Parathyroid adenoma (tissue), 2 donors: ENCODE results near the gene CFAP46.

Experiments
- H2AFZ ChIP-seq: fragments of 300-600 bp; sonication (generic); one replicate; pipeline ENCODE4 v1.7.0; 2017; ENCODE audit warnings: antibody characterized with exemption, mild to moderate bottlenecking
- H3K27ac ChIP-seq: fragments of 300-600 bp; sonication (generic); one replicate; pipeline ENCODE4 v1.7.0; 2017
- H3K27me3 ChIP-seq: fragments of 300-600 bp; sonication (generic); one replicate; pipeline ENCODE4 v1.7.0; 2017; ENCODE audit warnings: low read length; ENCODE audit not compliant: control insufficient read depth, insufficient read depth
- H3K36me3 ChIP-seq: fragments of 300-600 bp; sonication (generic); one replicate; pipeline ENCODE4 v1.7.0; 2017; ENCODE audit warnings: low read length; ENCODE audit not compliant: control insufficient read depth, insufficient read depth
- H3K4me1 ChIP-seq: fragments of 300-600 bp; sonication (generic); one replicate; pipeline ENCODE4 v1.7.0; 2017; ENCODE audit warnings: control low read depth
- H3K4me2 ChIP-seq: fragments of 300-600 bp; sonication (generic); one replicate; pipeline ENCODE4 v1.7.0; 2017; ENCODE audit warnings: low read length
- H3K4me3 ChIP-seq: fragments of 300-600 bp; sonication (generic); one replicate; pipeline ENCODE4 v1.7.0; 2017; ENCODE audit warnings: low read depth, low read length
- H3K79me2 ChIP-seq: fragments of 300-600 bp; sonication (generic); one replicate; pipeline ENCODE4 v1.7.0; 2017; ENCODE audit warnings: control low read depth
- H3K9ac ChIP-seq: fragments of 300-600 bp; sonication (generic); one replicate; pipeline ENCODE4 v1.7.0; 2017; ENCODE audit warnings: mild to moderate bottlenecking
- H3K9me3 ChIP-seq: fragments of 300-600 bp; sonication (generic); one replicate; pipeline ENCODE4 v1.7.0; 2017; ENCODE audit warnings: low read length; ENCODE audit not compliant: control insufficient read depth
- TF ChIP-seq, protein P1 (sequence below): fragments of 300-600 bp; sonication (generic); IDR thresholded peaks from one replicate; pipeline ENCODE4 v1.7.0; 2017; ENCODE audit warnings: antibody characterized with exemption, mild to moderate bottlenecking
- donor health status: primary hyperparathyroidism.

CFAP46 gene

DNA sequence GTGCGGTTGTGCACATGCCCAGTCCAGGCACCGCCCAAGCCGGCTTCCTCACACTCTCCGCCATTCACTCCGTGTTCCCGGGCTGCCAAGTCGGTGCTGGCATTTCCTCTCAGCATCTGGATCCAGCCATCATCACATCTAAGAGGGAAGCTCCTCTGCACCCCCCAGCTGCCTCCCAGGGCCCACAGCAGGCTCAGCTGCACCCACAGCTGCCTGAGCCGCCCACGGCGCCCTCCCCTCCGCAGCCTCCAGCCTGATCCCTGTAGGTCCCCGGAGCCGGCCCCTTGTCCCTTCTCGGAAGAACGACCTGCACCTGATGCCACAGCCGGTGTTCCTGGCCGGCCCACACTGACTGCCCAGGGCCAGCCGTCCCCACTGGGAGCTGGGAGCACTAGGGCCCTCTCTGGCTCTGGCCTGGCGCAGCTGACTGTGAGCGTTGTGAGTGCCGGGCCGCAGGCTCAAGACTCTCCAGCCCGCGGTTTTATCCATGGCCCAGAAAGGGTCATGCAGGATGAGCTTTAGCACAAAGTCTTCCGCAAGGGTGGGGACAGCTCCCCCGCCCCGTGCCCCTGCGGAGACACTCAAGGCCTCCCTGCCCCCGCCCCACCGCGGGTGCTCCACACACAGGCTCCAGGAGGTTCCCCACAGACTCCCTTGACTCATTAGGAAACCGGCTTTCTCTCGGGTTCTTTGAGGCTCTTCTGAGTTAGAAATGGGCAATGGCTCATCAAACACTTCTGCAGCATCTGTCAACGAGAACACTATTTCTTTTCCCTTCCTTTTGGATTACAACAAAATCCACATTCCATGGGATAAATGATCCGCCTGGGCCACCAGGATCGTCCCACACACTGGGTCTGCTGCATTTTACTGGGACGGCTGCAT is 31.2 kb downstream of the CFAP46 start:
- Histone ChIP-seq H3K9me3 (no peaks in the 10 kb centered on the region), H3K36me3 (no peaks in the 10 kb centered on the region), H3K4me1 (no peaks in the 10 kb centered on the region), H3K4me2 (no peak overlapping the region), H2AFZ (no peak overlapping the region), H3K27me3 (no peaks in the 10 kb centered on the region), H3K9ac (no peak overlapping the region), H3K79me2 (no peaks in the 10 kb centered on the region), H3K4me3 (no peak overlapping the region), H3K27ac (no peak overlapping the region)
- TF ChIP-seq, protein P1, sequence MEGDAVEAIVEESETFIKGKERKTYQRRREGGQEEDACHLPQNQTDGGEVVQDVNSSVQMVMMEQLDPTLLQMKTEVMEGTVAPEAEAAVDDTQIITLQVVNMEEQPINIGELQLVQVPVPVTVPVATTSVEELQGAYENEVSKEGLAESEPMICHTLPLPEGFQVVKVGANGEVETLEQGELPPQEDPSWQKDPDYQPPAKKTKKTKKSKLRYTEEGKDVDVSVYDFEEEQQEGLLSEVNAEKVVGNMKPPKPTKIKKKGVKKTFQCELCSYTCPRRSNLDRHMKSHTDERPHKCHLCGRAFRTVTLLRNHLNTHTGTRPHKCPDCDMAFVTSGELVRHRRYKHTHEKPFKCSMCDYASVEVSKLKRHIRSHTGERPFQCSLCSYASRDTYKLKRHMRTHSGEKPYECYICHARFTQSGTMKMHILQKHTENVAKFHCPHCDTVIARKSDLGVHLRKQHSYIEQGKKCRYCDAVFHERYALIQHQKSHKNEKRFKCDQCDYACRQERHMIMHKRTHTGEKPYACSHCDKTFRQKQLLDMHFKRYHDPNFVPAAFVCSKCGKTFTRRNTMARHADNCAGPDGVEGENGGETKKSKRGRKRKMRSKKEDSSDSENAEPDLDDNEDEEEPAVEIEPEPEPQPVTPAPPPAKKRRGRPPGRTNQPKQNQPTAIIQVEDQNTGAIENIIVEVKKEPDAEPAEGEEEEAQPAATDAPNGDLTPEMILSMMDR: no peak

DNA sequence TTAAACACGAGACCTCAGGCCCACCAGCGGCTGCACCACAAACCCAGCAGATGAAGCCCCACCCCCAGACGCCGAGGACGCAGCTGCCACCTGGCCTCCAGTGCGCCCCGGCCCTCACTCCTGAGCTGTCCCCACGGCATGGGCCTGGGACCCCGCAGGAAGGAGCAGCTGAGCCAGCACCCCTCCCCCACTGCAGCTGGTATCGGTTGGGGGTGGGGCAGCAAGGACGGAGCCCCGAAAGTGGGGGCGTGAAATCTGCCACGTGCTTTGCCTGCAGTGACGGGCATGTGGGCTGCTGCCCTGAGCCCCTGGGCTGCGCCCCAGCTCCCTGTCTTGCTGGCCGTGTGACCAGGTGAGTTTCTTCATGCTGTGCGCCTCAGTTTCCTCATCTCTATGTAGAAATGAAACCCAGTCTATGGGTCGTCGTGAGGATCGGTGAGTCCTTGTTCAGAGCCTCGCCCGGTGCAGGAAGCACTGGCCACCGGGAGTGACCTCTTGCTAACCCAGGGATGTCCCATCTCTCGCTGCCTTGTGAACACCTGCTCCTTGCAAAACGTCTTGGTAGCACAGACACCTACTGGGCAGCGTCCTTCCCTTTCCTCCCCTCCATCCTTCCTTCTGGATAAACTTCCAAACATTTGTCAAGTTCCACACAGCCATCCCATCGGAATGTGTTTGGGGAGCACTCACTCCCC is 32.0 kb downstream of the CFAP46 start:
- Histone ChIP-seq H3K4me1 (no peaks in the 10 kb centered on the region), H3K36me3 (no peaks in the 10 kb centered on the region), H3K79me2 (no peaks in the 10 kb centered on the region), H2AFZ (no peak overlapping the region), H3K9ac (no peak overlapping the region), H3K27ac (no peak overlapping the region), H3K4me3 (no peak overlapping the region), H3K9me3 (no peaks in the 10 kb centered on the region), H3K4me2 (no peak overlapping the region), H3K27me3 (no peaks in the 10 kb centered on the region)
- TF ChIP-seq, protein P1: no peak

DNA sequence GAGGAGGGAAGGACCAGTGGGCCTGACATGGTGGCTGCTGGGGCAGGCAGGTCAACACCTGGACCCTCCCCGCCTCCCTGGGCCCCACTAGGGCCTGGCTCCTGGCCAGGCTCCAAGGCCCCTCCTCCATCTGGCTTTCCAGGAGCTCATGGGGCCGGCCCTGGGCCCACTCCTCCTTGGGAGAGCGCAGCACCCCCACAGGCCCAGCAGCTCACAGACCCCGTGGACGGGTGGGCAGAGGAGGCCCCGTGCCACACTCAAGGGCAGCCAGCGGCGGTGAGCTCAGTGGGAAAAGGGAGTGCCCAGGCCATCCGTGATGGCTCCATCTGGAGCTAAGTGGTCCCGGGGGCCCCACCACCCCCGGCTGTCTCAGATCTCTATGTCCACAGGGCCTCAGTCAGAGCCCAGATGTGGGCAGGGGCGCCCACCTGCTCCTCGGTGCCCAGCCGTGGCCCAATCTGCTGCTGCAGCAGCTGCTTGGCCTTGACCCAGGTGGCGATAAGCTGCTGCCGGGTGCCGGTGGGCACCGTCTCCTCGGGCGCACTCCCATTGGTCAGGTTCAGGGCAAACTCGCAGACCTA is 32.8 kb downstream of the CFAP46 start:
- Histone ChIP-seq H3K79me2 (no peaks in the 10 kb centered on the region), H2AFZ (no peak overlapping the region), H3K27ac (no peak overlapping the region), H3K9me3 (no peaks in the 10 kb centered on the region), H3K36me3 (no peaks in the 10 kb centered on the region), H3K4me2 (no peak overlapping the region), H3K4me3 (no peak overlapping the region), H3K4me1 (no peaks in the 10 kb centered on the region), H3K9ac (no peak overlapping the region), H3K27me3 (no peaks in the 10 kb centered on the region)
- TF ChIP-seq, protein P1: no peak

DNA sequence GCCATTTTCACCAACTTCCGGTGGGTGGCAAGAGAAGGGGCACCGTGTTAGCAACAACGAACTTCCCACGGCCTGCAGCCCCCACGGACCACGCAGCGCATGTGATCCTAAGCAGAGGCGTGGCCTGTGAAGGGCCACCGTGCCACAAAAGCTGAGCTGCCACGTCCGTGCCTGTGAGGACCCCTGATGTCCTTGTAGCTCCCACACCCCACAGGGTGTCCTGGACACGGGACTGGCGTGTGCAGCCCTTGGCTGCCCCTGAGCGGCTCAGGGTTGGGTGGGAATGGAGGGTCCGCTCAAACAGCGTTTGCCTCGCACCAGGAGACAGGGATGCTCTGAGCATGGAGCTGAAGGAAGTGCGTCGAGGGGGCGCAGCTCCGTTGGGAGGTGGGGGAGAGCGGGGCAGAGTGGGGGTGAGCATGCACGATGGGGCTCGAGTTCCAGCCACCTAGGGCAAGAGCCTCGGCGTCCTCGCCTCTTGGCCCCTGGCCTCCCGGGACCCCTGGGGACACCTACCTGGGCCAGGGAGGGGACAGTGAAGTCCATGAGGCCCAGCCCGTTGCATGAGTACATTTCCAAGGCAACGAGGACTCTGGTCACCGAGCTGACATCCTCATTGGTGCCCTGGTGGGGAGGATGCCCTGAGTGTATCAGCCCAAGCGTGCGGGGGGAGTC is 33.6 kb downstream of the CFAP46 start:
- H3K4me2 ChIP-seq: no peak overlapping the region
- H3K4me1 ChIP-seq: no peaks in the 10 kb centered on the region
- no peak overlapping the region for H2AFZ ChIP-seq
- no peaks in the 10 kb centered on the region for H3K9me3 ChIP-seq
- H3K9ac ChIP-seq: no peak overlapping the region
- no peaks in the 10 kb centered on the region for H3K36me3 ChIP-seq
- H3K27me3 ChIP-seq: no peaks in the 10 kb centered on the region
- TF ChIP-seq, protein P1: no peak
- no peak overlapping the region for H3K27ac ChIP-seq
- H3K79me2 ChIP-seq: no peaks in the 10 kb centered on the region
- no peak overlapping the region for H3K4me3 ChIP-seq
